HCT116 (cell line): ENCODE measurements around the gene LDB2. TPM values are rescaled to one million over a fixed set of nuclear protein-coding genes. Genes with fewer than 3 reads are reported as not detected.

ENCODE experiments used
- ATAC-seq: fragments of 200-7000 bp; cut with Tn5 transposase; 2 replicates; pipeline ENCODE4 v1.9.1; 2020; ENCODE audit warnings: mild to moderate bottlenecking, moderate library complexity
- BruUV-seq: library from RNA; stranded (reverse); fragments of 400-500 nt; replicated peaks from 2 replicates; lab custom pipeline; 2021; lab: Mats Ljungman, UMichigan
- CTCF ChIA-PET: fragments of 300-600 bp; sonication (Branson Sonifier 250); formaldehyde crosslinking; loops from one replicate; lab custom pipeline; 2021; ENCODE audit warnings: antibody characterized with exemption; lab: Charles Lee
- POLR2A ChIA-PET: fragments of 300-600, 350-600 bp; sonication (Branson Sonifier 250); formaldehyde crosslinking; loops from one replicate; lab custom pipeline; 2021; ENCODE audit warnings: antibody characterized with exemption; lab: Charles Lee
- RAD21 ChIA-PET, 2 experiments: fragments of 300-600 bp; sonication (Branson Sonifier 250); formaldehyde crosslinking; loops; one replicate each; lab custom pipeline; 2023; ENCODE audit warnings: low total read pairs in 2 of 2; ENCODE audit not compliant: uncharacterized antibody in 2 of 2, unreplicated experiment in 2 of 2, low non-redundant PET in 1 of 2; lab: Charles Lee
- DNase-seq: peaks from one replicate; pipeline ENCODE4 v3.0.0-alpha.2; 2010; ENCODE audit warnings: low read depth, low spot score
- H2AFZ ChIP-seq: fragments of 200-600 bp; shearing (Covaris generic), sonication (generic); 2 replicates; pipeline ENCODE4 v1.6.1; 2017; ENCODE audit warnings: low read depth, mixed run types, mixed read lengths, antibody characterized with exemption, low read length; ENCODE audit not compliant: poor library complexity, severe bottlenecking
- H3K27ac ChIP-seq: 2 replicates; pipeline ENCODE4 v1.5.1; 2012; ENCODE audit warnings: low read depth, low read length
- H3K27me3 ChIP-seq: fragments of 200-600 bp; sonication (generic); 2 replicates; pipeline ENCODE4 v1.6.1; 2016; ENCODE audit warnings: mixed run types, low read length, mixed read lengths; ENCODE audit not compliant: insufficient read depth
- H3K36me3 ChIP-seq, 2 experiments: fragments of 200-500 bp in 1 of 2; fragments of 200-600 bp in 1 of 2; sonication (Bioruptor generic) in 1 of 2; sonication (generic) in 1 of 2; 2 replicates each; pipeline versions ENCODE4 v1.5.1 to v1.6.1; 2014 to 2016; ENCODE audit warnings: low read length in 2 of 2, inconsistent platforms in 1 of 2, mixed read lengths in 1 of 2, mixed run types in 1 of 2; ENCODE audit not compliant: insufficient read depth in 2 of 2, control insufficient read depth in 1 of 2
- H3K4me1 ChIP-seq, 2 experiments: fragments of 200-600 bp in 1 of 2; sonication (generic) in 1 of 2; 2 replicates each; pipeline versions ENCODE4 v1.5.1 to v1.6.1; 2012 to 2017; ENCODE audit warnings: low read length in 2 of 2, inconsistent platforms in 1 of 2, mild to moderate bottlenecking in 1 of 2, mixed read lengths in 1 of 2, mixed run types in 1 of 2, moderate library complexity in 1 of 2; ENCODE audit not compliant: insufficient read depth in 2 of 2, control insufficient read depth in 1 of 2
- H3K4me2 ChIP-seq: fragments of 200-600 bp; sonication (generic); 2 replicates; pipeline ENCODE4 v1.6.1; 2017; ENCODE audit warnings: mixed run types, low read length, mixed read lengths
- H3K4me3 ChIP-seq, 2 experiments: fragments of 200-600 bp in 1 of 2; sonication (generic) in 1 of 2; replicated peaks in 1 of 2; 2 replicates each; pipeline ENCODE4 v1.5.1; 2011 to 2016; ENCODE audit warnings: low read length in 2 of 2, control low read depth in 1 of 2, low read depth in 1 of 2, mild to moderate bottlenecking in 1 of 2, mixed read lengths in 1 of 2, mixed run types in 1 of 2
- H3K79me2 ChIP-seq: fragments of 200-600 bp; sonication (generic); 2 replicates; pipeline ENCODE4 v1.6.1; 2017; ENCODE audit warnings: mild to moderate bottlenecking, mixed run types, low read length, moderate library complexity, mixed read lengths; ENCODE audit not compliant: insufficient read depth
- H3K9ac ChIP-seq: fragments of 200-600 bp; sonication (generic); 2 replicates; pipeline ENCODE4 v1.6.1; 2016; ENCODE audit warnings: low read length, mixed read lengths
- H3K9me2 ChIP-seq: fragments of 200-600 bp; sonication (generic), shearing (Covaris generic); 2 replicates; pipeline ENCODE4 v1.6.1; 2017; ENCODE audit warnings: mixed run types, mild to moderate bottlenecking, moderate library complexity; ENCODE audit not compliant: insufficient read depth
- H3K9me3 ChIP-seq, 2 experiments: fragments of 200-500 bp in 1 of 2; fragments of 200-600 bp in 1 of 2; sonication (Bioruptor generic) in 1 of 2; sonication (generic) in 1 of 2; 2 replicates each; pipeline ENCODE4 v1.6.1; 2014 to 2017; ENCODE audit warnings: low read length in 2 of 2, mixed read lengths in 2 of 2, inconsistent platforms in 1 of 2, low read depth in 1 of 2, mild to moderate bottlenecking in 1 of 2, mixed run types in 1 of 2, moderate library complexity in 1 of 2; ENCODE audit not compliant: control insufficient read depth in 1 of 2, insufficient read depth in 1 of 2
- H4K20me1 ChIP-seq: fragments of 200-600 bp; sonication (generic), shearing (Covaris generic); 2 replicates; pipeline ENCODE4 v1.6.1; 2017; ENCODE audit warnings: mixed run types, mild to moderate bottlenecking, moderate library complexity; ENCODE audit not compliant: insufficient read depth
- ATF3 ChIP-seq: IDR thresholded peaks from 2 replicates; pipeline ENCODE4 v1.6.1; 2012
- CBX3 ChIP-seq: IDR thresholded peaks from 2 replicates; pipeline ENCODE4 v1.6.1; 2012; ENCODE audit warnings: low read depth
- EGR1 ChIP-seq: IDR thresholded peaks from 2 replicates; pipeline ENCODE4 v1.6.1; 2012; ENCODE audit warnings: low read depth
- ELF1 ChIP-seq: IDR thresholded peaks from 2 replicates; pipeline ENCODE4 v1.6.1; 2012; ENCODE audit warnings: low read depth, borderline replicate concordance
- EZH2 ChIP-seq: fragments of 200-600 bp; sonication (generic); IDR thresholded peaks from 2 replicates; pipeline ENCODE4 v1.6.1; 2017; ENCODE audit warnings: antibody characterized with exemption, mixed run types
- EZH2phosphoT487 ChIP-seq: fragments of 200-600 bp; IDR thresholded peaks from 2 replicates; pipeline ENCODE4 v1.6.1; 2018; ENCODE audit warnings: antibody characterized with exemption, borderline replicate concordance
- JUND ChIP-seq: IDR thresholded peaks from 2 replicates; pipeline ENCODE4 v1.6.1; 2012
- POLR2A ChIP-seq: IDR thresholded peaks from 2 replicates; pipeline ENCODE4 v1.7.0; 2011; ENCODE audit warnings: borderline replicate concordance; ENCODE audit not compliant: insufficient read depth, insufficient read length; ENCODE audit errors: extremely low read depth
- POLR2AphosphoS5 ChIP-seq: IDR thresholded peaks from 2 replicates; pipeline ENCODE4 v1.6.1; 2011; ENCODE audit warnings: mild to moderate bottlenecking, low read depth, low read length, moderate library complexity
- RAD21 ChIP-seq: IDR thresholded peaks from 2 replicates; pipeline ENCODE4 v1.6.1; 2012; ENCODE audit warnings: low read depth, mild to moderate bottlenecking
- SP1 ChIP-seq: IDR thresholded peaks from 2 replicates; pipeline ENCODE4 v1.6.1; 2012; ENCODE audit warnings: low read depth
- TCF7L2 ChIP-seq: IDR thresholded peaks from 2 replicates; pipeline ENCODE4 v1.7.0; 2011; ENCODE audit warnings: borderline replicate concordance, inconsistent platforms; ENCODE audit not compliant: insufficient read depth, insufficient read length; ENCODE audit errors: extremely low read depth
- YY1 ChIP-seq: IDR thresholded peaks from 2 replicates; pipeline ENCODE4 v1.6.1; 2011; ENCODE audit warnings: low read length, low read depth, moderate library complexity, mild to moderate bottlenecking; ENCODE audit not compliant: insufficient replicate concordance; ENCODE audit errors: extremely low read depth
- ZFX ChIP-seq: fragments of 450-650 bp; IDR thresholded peaks from 2 replicates; pipeline ENCODE4 v1.6.1; 2017
- ZNF274 ChIP-seq: fragments of 200-500 bp; sonication (Bioruptor generic); IDR thresholded peaks from 2 replicates; pipeline ENCODE4 v1.6.1; 2014; ENCODE audit warnings: mild to moderate bottlenecking, low read depth, low read length, inconsistent platforms
- intact Hi-C: fragments of 100-400 bp; cut with micrococcal nuclease; formaldehyde crosslinking; loops from 2 replicates; pipeline ENCODE4 v1.10.0; 2022
- total RNA-seq: library from RNA; stranded (reverse); gene quantifications from one replicate; pipeline ENCODE4 v1.2.1, GENCODE V29; 2021; ENCODE audit not compliant: unreplicated experiment
- TF ChIP-seq, protein P1 (sequence below): IDR thresholded peaks from 2 replicates; pipeline ENCODE4 v1.6.1; 2012; ENCODE audit warnings: low read depth

LDB2 gene
- total RNA-seq, 1 experiment from 2014 or later: 0.12 TPM

DNA sequence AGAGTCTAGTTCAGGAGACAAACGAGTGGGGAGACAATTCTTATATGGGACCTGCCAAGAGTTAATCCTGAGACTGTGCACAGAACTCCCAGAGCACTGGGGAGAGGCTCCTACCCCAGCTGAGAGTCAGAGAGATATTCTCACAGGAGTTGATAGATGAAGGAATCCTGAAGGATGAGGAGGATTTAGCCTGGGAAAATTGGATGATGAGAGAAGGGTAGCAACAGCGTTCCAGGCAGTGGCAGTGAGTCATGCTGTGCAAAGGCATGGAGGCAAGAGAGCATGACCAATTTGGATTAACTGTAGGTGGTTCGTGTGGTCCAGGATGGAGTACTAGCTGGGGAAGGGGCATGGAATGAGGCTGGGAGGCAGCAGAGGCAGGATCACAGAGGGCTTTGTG lies 318.6 kb downstream of the LDB2 start:
- ChIA-PET RAD21 (no interaction called here), CTCF (no interaction called here), POLR2A (no interaction called here)
- Histone ChIP-seq H3K27ac (no peak overlapping the region), H3K9ac (no peak overlapping the region), H3K36me3 (no peaks in the 10 kb centered on the region), H3K9me2 (no peaks in the 10 kb centered on the region), H2AFZ (no peak overlapping the region), H3K27me3 (peaks cover 4% of the 10 kb centered on the region; the same call in 1 of the 2 replicates), H3K79me2 (no peaks in the 10 kb centered on the region), H3K4me3 (no peak overlapping the region), H3K4me1 (no peaks in the 10 kb centered on the region), H3K9me3 (no peaks in the 10 kb centered on the region), H4K20me1 (no peaks in the 10 kb centered on the region), H3K4me2 (no peak overlapping the region)
- no TSS peak for BruUV-seq
- ATAC-seq (no peak), DNase-seq (no peak)
- intact Hi-C loops: no loop called here
- TF ChIP-seq RAD21 (no peak), SP1 (no peak), JUND (no peak), ZNF274 (no peak), POLR2A (no peak), YY1 (no peak), CBX3 (no peak), EGR1 (no peak), ELF1 (no peak), TCF7L2 (no peak), ATF3 (no peak), EZH2 (no peak)

GRCh38 chr4:16577177-16577576 lies 321.3 kb downstream of the LDB2 start:
- Histone ChIP-seq H3K36me3 (no peaks in the 10 kb centered on the region), H3K27ac (no peak overlapping the region), H3K4me1 (no peaks in the 10 kb centered on the region), H3K9me3 (no peaks in the 10 kb centered on the region), H3K9me2 (no peaks in the 10 kb centered on the region), H4K20me1 (no peaks in the 10 kb centered on the region), H3K79me2 (no peaks in the 10 kb centered on the region), H3K4me2 (no peak overlapping the region), H3K9ac (no peak overlapping the region), H2AFZ (no peak overlapping the region), H3K27me3 (peaks cover 4% of the 10 kb centered on the region), H3K4me3 (no peak overlapping the region)
- TF ChIP-seq EZH2: no peak
- TF ChIP-seq POLR2A: no peak
- TF ChIP-seq ELF1: no peak
- no peak for TF ChIP-seq TCF7L2
- TF ChIP-seq, protein P1, sequence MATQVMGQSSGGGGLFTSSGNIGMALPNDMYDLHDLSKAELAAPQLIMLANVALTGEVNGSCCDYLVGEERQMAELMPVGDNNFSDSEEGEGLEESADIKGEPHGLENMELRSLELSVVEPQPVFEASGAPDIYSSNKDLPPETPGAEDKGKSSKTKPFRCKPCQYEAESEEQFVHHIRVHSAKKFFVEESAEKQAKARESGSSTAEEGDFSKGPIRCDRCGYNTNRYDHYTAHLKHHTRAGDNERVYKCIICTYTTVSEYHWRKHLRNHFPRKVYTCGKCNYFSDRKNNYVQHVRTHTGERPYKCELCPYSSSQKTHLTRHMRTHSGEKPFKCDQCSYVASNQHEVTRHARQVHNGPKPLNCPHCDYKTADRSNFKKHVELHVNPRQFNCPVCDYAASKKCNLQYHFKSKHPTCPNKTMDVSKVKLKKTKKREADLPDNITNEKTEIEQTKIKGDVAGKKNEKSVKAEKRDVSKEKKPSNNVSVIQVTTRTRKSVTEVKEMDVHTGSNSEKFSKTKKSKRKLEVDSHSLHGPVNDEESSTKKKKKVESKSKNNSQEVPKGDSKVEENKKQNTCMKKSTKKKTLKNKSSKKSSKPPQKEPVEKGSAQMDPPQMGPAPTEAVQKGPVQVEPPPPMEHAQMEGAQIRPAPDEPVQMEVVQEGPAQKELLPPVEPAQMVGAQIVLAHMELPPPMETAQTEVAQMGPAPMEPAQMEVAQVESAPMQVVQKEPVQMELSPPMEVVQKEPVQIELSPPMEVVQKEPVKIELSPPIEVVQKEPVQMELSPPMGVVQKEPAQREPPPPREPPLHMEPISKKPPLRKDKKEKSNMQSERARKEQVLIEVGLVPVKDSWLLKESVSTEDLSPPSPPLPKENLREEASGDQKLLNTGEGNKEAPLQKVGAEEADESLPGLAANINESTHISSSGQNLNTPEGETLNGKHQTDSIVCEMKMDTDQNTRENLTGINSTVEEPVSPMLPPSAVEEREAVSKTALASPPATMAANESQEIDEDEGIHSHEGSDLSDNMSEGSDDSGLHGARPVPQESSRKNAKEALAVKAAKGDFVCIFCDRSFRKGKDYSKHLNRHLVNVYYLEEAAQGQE: no peak
- no peak for TF ChIP-seq ZFX
- no peak for TF ChIP-seq EGR1
- TF ChIP-seq POLR2AphosphoS5: no peak
- no peak for TF ChIP-seq ATF3
- no peak for TF ChIP-seq EZH2phosphoT487
- TF ChIP-seq JUND: no peak
- ChIA-PET CTCF (no interaction called here), POLR2A (no interaction called here), RAD21 (no interaction called here)
- no peak for DNase-seq
- intact Hi-C loops: no loop called here
- no peak for ATAC-seq
- BruUV-seq: no TSS peak
